PC-9 (cell line): ENCODE measurements around the gene POLR1G.

ENCODE experiments used
- EZH2 ChIP-seq: fragments of 200-600 bp; sonication (generic); IDR thresholded peaks from 2 replicates; pipeline ENCODE4 v1.8.0; 2017; ENCODE audit warnings: antibody characterized with exemption, low read depth
- TF ChIP-seq, protein P1 (sequence below): fragments of 200-600 bp; sonication (generic); conservative IDR thresholded peaks from 2 replicates; pipeline ENCODE4 v1.6.1; 2017; ENCODE audit warnings: mixed run types, antibody characterized with exemption, mild to moderate bottlenecking, moderate library complexity

DNA sequence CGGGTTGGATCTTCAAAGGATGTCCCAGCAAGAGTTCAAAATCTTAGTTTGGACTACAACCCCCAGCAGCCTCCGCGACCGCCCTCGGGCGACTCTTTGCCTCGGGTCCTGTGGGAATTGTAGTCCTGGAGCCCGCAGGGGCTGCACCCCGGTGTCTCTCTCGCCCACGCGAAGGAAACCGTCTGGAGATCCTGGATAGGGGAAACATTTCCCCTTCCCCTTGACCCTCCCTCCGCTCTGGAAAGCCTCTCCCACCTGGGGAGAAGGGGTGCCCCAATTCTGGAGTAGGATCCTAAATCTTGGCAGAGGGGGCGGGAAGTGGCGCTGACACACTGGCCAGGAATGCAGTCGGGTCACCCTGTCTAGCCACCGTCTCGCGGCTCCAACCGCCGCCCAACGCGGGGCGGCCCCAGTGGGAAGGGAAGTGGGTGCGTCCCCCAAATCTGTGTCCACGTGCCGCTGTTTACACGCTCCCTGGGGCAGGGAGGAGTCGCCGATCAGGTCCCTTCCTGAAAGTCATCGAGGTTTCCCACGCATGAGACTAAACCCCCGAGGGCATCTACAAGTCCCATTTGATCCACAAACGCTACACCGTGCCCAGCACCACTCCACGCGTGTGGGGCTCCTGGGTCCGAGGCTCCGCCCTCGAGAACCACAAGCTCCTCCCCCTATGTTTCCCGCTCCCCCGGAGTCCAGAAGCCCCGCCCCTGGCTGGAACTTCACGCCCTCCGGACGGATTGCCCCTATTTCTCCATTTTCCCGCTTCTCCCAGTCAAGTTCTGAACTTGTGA, 814 bp upstream of the POLR1G start:
- TF ChIP-seq, protein P1, sequence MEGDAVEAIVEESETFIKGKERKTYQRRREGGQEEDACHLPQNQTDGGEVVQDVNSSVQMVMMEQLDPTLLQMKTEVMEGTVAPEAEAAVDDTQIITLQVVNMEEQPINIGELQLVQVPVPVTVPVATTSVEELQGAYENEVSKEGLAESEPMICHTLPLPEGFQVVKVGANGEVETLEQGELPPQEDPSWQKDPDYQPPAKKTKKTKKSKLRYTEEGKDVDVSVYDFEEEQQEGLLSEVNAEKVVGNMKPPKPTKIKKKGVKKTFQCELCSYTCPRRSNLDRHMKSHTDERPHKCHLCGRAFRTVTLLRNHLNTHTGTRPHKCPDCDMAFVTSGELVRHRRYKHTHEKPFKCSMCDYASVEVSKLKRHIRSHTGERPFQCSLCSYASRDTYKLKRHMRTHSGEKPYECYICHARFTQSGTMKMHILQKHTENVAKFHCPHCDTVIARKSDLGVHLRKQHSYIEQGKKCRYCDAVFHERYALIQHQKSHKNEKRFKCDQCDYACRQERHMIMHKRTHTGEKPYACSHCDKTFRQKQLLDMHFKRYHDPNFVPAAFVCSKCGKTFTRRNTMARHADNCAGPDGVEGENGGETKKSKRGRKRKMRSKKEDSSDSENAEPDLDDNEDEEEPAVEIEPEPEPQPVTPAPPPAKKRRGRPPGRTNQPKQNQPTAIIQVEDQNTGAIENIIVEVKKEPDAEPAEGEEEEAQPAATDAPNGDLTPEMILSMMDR = no peak
- TF ChIP-seq EZH2 = no peak
